Activated naive CD4-positive, alpha-beta T cell treated with Interleukin-2 at 50 U/mL for 16 hours (primary cell): ENCODE data around the gene SLFN5.
A peak's percentile ranks its signal among the peaks of the same experiment; 100 is the strongest.
"Not testable (repeated sequence)": the region's sequence is repeated elsewhere in the genome, so short reads cannot be mapped to it uniquely, and the experiment has no call there.

Experiments
- DNase-seq: peaks from one replicate; pipeline ENCODE4 v3.0.0-alpha.2; 2020

The SLFN5 gene

GRCh38 chr17:35294756-35295155 lies 51.9 kb downstream of the SLFN5 start:
- no peak for DNase-seq

DNA sequence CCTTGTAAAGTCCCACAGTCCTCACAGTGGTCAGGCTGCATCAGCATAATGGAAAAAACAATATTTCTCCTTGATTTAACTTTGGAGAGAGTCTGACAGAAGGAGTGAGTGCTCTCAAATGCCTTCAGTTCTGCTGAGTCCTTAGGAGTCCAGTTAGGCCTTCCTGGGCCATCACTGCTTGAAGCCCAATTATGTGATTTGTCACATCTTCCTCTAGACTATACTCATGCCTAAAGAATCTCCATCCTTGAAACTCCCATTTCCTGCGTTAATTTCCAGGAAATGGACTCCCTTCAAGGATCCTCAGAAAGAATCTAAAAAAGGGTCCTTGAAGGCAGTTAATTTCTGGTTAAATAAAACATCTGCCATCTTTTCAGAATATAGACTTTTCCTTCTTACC lies 52.8 kb downstream of the SLFN5 start:
- DNase-seq, result no peak

DNA sequence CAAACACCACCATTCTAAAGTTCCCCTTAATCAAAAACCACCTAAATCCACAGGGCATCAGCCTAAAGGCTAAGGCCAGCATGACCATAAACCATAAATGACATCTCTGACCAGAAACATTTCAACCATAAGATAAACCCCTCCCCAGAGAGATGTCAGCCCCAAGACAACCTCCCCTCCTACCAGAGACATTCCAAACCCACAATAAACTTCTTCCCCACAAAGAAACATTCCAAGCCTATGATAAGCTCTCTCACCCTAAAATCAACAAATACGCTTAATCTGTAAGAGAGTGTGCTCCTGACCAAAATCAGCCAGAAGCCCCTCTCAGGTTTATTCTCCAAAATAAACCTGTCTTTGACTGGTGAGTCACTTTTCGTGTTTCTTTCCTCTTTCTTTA lies 54.8 kb downstream of the SLFN5 start:
- no peak for DNase-seq

- DNase-seq, result no peak
Observed at GRCh38 chr17:35298639-35299038, 55.8 kb downstream of the SLFN5 start.

- DNase-seq, result no peak
Observed at GRCh38 chr17:35299135-35299534, 56.3 kb downstream of the SLFN5 start.

DNA sequence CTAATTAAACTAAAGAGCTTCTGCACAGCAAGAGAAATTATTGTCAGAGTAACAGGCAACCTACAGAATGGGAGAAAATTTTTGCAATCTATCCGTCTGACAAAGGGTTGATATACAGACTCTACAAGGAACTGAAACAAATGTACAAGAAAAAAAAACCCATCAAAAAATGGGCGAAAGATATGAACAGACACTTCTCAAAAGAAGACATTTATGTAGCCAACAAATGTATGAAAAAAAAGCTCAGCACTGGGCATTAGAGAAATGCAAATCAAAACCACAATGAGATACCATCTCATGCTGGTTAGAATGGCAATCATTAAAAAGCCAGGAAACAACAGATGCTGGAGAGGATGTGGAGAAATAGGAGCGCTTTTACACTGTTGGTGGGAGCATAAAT lies 66.5 kb downstream of the SLFN5 start:
- not testable (repeated sequence) for DNase-seq

GRCh38 chr17:35312346-35312745 lies 69.5 kb downstream of the SLFN5 start:
- no peak for DNase-seq

GRCh38 chr17:35312790-35313711 lies 70.2 kb downstream of the SLFN5 start:
- DNase-seq, result peak; percentile 69

DNA sequence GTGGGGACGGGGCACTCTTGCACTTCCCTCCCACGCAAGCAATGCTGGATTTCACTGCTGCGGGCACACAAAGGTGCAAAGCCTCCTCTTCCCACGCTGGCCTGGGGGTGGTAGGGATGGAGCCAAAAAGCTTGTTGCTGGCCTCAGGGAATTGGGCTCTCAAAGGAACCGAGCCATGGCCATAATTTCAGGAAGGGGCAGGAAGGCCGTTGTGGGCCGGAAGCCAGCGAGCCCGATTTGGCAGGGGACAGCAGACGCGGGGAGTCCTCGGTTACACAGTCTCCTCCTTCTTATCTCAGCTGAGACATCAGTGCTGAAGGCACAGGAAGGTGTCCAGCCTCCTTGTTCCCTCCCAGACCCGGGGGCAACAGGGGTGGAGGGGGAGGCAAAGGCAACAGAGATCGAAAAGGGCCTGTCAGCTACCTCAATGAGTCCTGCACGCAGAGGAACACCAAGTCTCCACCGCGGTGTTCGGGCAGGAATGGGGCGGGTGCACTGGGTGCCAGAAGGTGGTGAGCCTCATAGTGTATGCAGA lies 71.1 kb downstream of the SLFN5 start:
- no peak for DNase-seq

DNA sequence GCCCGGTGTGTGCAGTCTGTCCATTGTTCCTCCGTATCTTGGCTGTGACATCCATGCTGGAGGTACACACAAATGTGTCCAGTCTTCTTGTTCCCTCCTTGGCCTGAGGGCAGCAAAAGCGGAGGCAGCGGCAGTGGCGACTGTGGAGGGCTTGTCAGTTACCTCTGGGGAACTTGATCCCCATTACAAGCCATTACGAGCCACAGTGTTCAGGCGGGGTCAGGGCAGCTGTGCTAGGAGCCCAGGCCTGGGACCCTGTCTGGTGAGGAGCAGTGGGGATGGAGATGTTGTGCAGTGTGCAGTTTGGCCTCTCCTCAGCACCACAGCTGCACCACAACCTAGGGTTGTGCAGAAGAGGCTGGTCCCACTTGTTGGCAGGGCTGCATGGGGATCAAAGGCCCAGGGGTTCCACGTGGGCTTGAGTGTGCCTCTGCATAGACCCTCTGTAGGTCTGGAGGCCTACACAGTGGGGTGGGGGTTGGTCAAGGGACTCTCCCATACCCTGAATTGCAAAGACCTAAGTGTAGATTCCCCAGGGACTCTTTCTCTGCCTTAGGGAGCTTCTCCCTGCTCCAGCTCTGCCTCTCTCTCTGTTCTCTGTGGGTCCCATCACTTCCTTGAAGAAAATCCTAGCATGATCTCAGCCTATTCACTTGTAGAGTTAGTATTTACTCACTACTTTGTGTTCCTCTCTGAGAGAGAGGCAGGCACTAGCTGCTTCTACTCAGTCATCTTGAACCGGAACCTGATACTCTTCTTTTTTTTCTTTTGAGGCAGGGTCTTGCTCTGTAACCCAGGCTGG lies 71.7 kb downstream of the SLFN5 start:
- no peak for DNase-seq

DNA sequence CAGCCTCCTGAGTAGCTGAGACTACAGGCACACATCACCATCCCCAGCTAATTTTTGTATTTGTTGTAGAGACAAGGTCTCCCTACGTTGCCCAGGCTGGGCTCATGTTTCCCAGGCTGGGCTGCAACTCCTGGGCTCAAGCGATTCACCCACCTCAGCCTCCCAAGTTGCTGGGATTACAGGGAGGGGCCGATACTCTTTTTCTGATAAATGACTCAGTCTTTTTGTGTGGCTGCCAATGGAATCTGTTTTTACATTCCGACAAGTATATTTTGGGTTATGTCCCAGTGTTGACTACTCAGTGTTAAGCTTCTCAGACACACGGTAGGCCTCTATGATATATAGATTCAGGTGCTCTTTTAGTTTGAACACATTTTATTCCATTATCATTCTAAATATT lies 72.4 kb downstream of the SLFN5 start:
- DNase-seq, result no peak

DNA sequence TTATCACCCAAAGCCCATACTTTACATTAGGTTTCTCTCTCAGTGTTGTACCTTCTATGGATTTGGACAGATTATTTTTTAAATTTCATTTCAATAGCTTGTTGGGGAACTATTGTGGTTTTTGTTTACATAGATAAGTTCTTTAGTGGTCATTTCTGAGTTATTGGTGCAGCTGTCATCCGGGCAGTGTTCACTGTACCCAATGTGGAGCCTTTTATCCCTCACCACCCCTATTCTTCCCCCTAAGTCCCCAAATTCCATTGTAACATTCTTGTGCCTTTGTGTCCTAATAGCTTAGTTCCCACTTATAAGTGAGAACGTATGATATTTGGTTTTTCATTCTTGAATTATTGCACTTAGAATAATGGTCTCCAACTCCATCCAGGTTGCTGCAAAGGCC lies 73.1 kb downstream of the SLFN5 start:
- DNase-seq, result no peak

GRCh38 chr17:35322749-35323148 lies 79.9 kb downstream of the SLFN5 start:
- no peak for DNase-seq
